HG03196 (cell line): ENCODE results near the gene ANKS6.

Source experiments
- ATAC-seq: cut with Tn5 transposase; IDR thresholded peaks from one replicate; pipeline ENCODE4 v1.9.1; 2021; ENCODE audit not compliant: unreplicated experiment

The ANKS6 gene

GRCh38 chr9:98796364-98797101, at the start of gene ANKS6:
ANKS6 (minus strand) TSS chr9:98796555; CDS start chr9:98796491, 64 bp downstream.
- peak; percentile 82 for ATAC-seq

GRCh38 chr9:98846081-98846480, 49.7 kb upstream of the ANKS6 start:
- ATAC-seq = no peak

GRCh38 chr9:98842510-98842909, 46.2 kb upstream of the ANKS6 start:
- no peak for ATAC-seq

- no peak for ATAC-seq
Measured at GRCh38 chr9:98839724-98840123, 43.4 kb upstream of the ANKS6 start.

- ATAC-seq = no peak
Measured at GRCh38 chr9:98838868-98839565, 42.7 kb upstream of the ANKS6 start.

GRCh38 chr9:98838155-98838867, 42.0 kb upstream of the ANKS6 start:
- ATAC-seq = no peak

- ATAC-seq = no peak
Measured at GRCh38 chr9:98837516-98837915, 41.2 kb upstream of the ANKS6 start.

- ATAC-seq = no peak
Measured at GRCh38 chr9:98836206-98836605, 39.9 kb upstream of the ANKS6 start.

- ATAC-seq = no peak
Measured at GRCh38 chr9:98834386-98834785, 38.0 kb upstream of the ANKS6 start.

- ATAC-seq = no peak
Measured at GRCh38 chr9:98833090-98833956, 37.0 kb upstream of the ANKS6 start.

- no peak for ATAC-seq
Measured at GRCh38 chr9:98832768-98833089, 36.4 kb upstream of the ANKS6 start.

GRCh38 chr9:98831696-98832095, 35.3 kb upstream of the ANKS6 start:
- no peak for ATAC-seq

- no peak for ATAC-seq
Measured at GRCh38 chr9:98830554-98830953, 34.2 kb upstream of the ANKS6 start.

GRCh38 chr9:98829766-98830165, 33.4 kb upstream of the ANKS6 start:
- no peak for ATAC-seq

GRCh38 chr9:98826716-98827115, 30.4 kb upstream of the ANKS6 start:
- ATAC-seq = no peak

GRCh38 chr9:98825414-98825813, 29.1 kb upstream of the ANKS6 start:
- ATAC-seq = no peak

GRCh38 chr9:98823666-98824334, 27.4 kb upstream of the ANKS6 start:
- no peak for ATAC-seq

GRCh38 chr9:98822661-98823060, 26.3 kb upstream of the ANKS6 start:
- ATAC-seq = no peak

GRCh38 chr9:98821831-98822230, 25.5 kb upstream of the ANKS6 start:
- no peak for ATAC-seq

- ATAC-seq = no peak
Measured at GRCh38 chr9:98819231-98819630, 22.9 kb upstream of the ANKS6 start.

- ATAC-seq = no peak
Measured at GRCh38 chr9:98818764-98819163, 22.4 kb upstream of the ANKS6 start.
